Glutamatergic neuron (in vitro differentiated cells): ENCODE data around the gene OSER1. TPM values are rescaled to one million over a fixed set of nuclear protein-coding genes. Genes with fewer than 3 reads are reported as not detected.
A peak's percentile ranks its signal among the peaks of the same experiment; 100 is the strongest.

Source experiments
- DNase-seq: peaks from one replicate; pipeline ENCODE4 v3.0.0; 2022
- H3K27ac Mint-ChIP-seq: one replicate; pipeline ENCODE4 v1.8.0; 2020; ENCODE audit warnings: mild to moderate bottlenecking, mixed read lengths, inconsistent platforms; ENCODE audit not compliant: unreplicated experiment
- H3K27me3 Mint-ChIP-seq: one replicate; pipeline ENCODE4 v1.8.0; 2020; ENCODE audit warnings: mild to moderate bottlenecking, moderate library complexity, mixed read lengths, inconsistent platforms; ENCODE audit not compliant: unreplicated experiment
- H3K36me3 Mint-ChIP-seq: one replicate; pipeline ENCODE4 v1.8.0; 2020; ENCODE audit warnings: mild to moderate bottlenecking, mixed read lengths, inconsistent platforms; ENCODE audit not compliant: unreplicated experiment
- H3K4me1 Mint-ChIP-seq: one replicate; pipeline ENCODE4 v1.8.0; 2020; ENCODE audit warnings: mild to moderate bottlenecking, low read depth, mixed read lengths, inconsistent platforms; ENCODE audit not compliant: unreplicated experiment
- H3K4me3 Mint-ChIP-seq: one replicate; pipeline ENCODE4 v1.8.0; 2020; ENCODE audit warnings: mild to moderate bottlenecking, mixed read lengths, inconsistent platforms; ENCODE audit not compliant: unreplicated experiment
- H3K9me3 Mint-ChIP-seq: one replicate; pipeline ENCODE4 v1.8.0; 2020; ENCODE audit warnings: mild to moderate bottlenecking, moderate library complexity, mixed read lengths, inconsistent platforms; ENCODE audit not compliant: unreplicated experiment
- CTCF ChIP-seq: fragments of 200-600 bp; sonication (generic); IDR thresholded peaks from one replicate; pipeline ENCODE4 v1.5.0; 2021; ENCODE audit not compliant: partially characterized antibody, unreplicated experiment
- total RNA-seq: library from RNA; stranded (reverse); fragmentation: NEBNext Ultra II Directional; extraction: Animal tissue kit (Norgen Biotek cat#: 25700); gene quantifications from one replicate; pipeline ENCODE4 v1.2.1, GENCODE V29; 2021; ENCODE audit not compliant: unreplicated experiment

OSER1 gene
- total RNA-seq, 1 donor from 2014 or later = 31.9 TPM

DNA sequence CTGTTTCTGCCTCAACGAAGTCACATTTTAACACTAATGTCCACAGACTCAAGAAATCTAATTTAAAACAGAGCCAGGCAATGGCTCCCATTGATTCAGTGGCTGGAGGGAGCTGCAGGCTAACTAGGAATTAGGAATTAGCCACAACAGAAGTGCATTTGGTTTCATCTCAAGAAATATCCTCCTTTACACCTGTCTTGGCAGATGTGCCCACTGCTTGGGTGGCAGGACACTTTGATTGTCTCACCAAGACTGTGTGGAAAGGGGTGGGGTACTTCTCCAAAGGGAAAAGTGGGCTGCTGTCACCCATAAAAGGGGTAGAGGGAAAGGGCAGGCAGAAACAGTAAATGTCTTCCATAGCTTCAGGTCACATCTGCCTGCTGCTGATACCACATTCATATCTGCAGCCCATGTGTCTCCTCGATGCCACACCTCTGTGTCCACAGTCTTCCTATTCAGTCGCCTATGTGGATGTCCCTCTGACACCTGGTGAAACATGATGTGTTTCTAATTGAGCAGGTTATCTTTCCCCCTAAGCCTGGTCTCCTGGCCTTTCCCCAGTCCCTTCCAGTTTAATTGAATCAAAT is 10.9 kb upstream of the OSER1 start:
- no peak for DNase-seq
- H3K36me3 Mint-ChIP-seq = no peaks in the 10 kb centered on the region
- H3K4me1 Mint-ChIP-seq = peaks cover 7% of the 10 kb centered on the region
- H3K27ac Mint-ChIP-seq = no peak overlapping the region
- H3K27me3 Mint-ChIP-seq = no peaks in the 10 kb centered on the region
- no peak for TF ChIP-seq CTCF
- no peak overlapping the region for H3K4me3 Mint-ChIP-seq
- peaks cover 2% of the 10 kb centered on the region for H3K9me3 Mint-ChIP-seq

DNA sequence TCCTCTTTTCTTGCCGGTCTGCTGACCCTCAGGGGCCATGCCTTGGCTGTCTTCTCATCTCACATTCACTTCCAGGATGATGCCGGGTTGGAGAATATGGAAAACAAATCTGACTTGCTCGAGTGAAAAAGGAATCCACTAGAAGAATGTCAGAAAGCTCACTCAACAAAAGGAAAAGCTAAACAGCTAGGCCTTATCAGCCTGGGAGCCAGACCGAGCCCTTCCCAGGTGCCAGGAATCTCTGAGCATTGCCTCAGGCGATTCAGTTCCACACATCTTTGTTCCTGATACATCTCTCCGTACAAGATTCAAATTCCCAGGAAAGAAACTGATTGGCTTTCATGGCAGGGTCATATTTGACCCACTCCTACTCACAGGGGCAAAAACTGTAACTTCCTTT is 9.2 kb upstream of the OSER1 start:
- Mint-ChIP-seq H3K27me3 (no peaks in the 10 kb centered on the region), H3K36me3 (no peaks in the 10 kb centered on the region), H3K9me3 (peaks cover 2% of the 10 kb centered on the region), H3K4me1 (peaks cover 7% of the 10 kb centered on the region), H3K27ac (no peak overlapping the region), H3K4me3 (no peak overlapping the region)
- TF ChIP-seq CTCF = no peak
- no peak for DNase-seq

GRCh38 chr20:44219170-44219730 is 8.7 kb upstream of the OSER1 start:
- H3K9me3 Mint-ChIP-seq = peaks cover 2% of the 10 kb centered on the region
- TF ChIP-seq CTCF = no peak
- DNase-seq = no peak
- no peak overlapping the region for H3K27ac Mint-ChIP-seq
- no peaks in the 10 kb centered on the region for H3K27me3 Mint-ChIP-seq
- H3K4me1 Mint-ChIP-seq = peaks cover 7% of the 10 kb centered on the region
- H3K4me3 Mint-ChIP-seq = no peak overlapping the region
- H3K36me3 Mint-ChIP-seq = no peaks in the 10 kb centered on the region

- H3K27me3 Mint-ChIP-seq = no peaks in the 10 kb centered on the region
- DNase-seq = no peak
- no peak for TF ChIP-seq CTCF
- no peak overlapping the region for H3K27ac Mint-ChIP-seq
- H3K9me3 Mint-ChIP-seq = peaks cover 2% of the 10 kb centered on the region
- H3K4me1 Mint-ChIP-seq = peaks cover 7% of the 10 kb centered on the region
- no peaks in the 10 kb centered on the region for H3K36me3 Mint-ChIP-seq
- H3K4me3 Mint-ChIP-seq = no peak overlapping the region
Measured at GRCh38 chr20:44218446-44218845, 7.9 kb upstream of the OSER1 start.

- H3K27me3 Mint-ChIP-seq = no peaks in the 10 kb centered on the region
- H3K4me1 Mint-ChIP-seq = peaks cover 7% of the 10 kb centered on the region
- H3K4me3 Mint-ChIP-seq = no peak overlapping the region
- H3K36me3 Mint-ChIP-seq = no peaks in the 10 kb centered on the region
- TF ChIP-seq CTCF = peak; percentile 83
- H3K9me3 Mint-ChIP-seq = peaks cover 2% of the 10 kb centered on the region
- DNase-seq = peak; percentile 81
- no peak overlapping the region for H3K27ac Mint-ChIP-seq
Measured at GRCh38 chr20:44217342-44218092, 6.9 kb upstream of the OSER1 start.
